ENCODE measurements around the gene MAGEA9.
"Not testable (repeated sequence)": the region's sequence is repeated elsewhere in the genome, so short reads cannot be mapped to it uniquely, and the experiment has no call there.

Gene MAGEA9

DNA sequence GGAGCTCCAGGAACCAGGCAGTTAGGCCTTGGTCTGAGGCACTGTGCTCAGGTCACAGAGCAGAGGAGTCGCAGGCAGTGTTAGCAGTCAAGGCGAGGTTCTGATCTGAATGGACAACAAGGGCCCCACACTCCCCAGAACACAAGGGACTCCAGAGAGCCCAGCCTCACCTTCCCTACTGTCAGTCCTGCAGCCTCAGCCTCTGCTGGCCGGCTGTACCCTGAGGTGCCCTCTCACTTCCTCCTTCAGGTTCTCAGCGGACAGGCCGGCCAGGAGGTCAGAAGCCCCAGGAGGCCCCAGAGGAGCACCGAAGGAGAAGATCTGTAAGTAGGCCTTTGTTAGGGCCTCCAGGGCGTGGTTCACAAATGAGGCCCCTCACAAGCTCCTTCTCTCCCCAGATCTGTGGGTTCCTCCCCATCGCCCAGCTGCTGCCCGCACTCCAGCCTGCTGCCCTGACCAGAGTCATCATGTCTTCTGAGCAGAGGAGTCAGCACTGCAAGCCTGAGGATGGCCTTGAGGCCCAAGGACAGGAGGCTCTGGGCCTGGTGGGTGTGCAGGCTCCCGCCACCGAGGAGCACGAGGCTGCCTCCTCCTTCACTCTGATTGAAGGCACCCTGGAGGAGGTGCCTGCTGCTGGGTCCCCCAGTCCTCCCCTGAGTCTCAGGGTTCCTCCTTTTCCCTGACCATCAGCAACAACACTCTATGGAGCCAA lies 26.2 kb downstream of the MAGEA9 start:
- DNase-seq = no peak

DNA sequence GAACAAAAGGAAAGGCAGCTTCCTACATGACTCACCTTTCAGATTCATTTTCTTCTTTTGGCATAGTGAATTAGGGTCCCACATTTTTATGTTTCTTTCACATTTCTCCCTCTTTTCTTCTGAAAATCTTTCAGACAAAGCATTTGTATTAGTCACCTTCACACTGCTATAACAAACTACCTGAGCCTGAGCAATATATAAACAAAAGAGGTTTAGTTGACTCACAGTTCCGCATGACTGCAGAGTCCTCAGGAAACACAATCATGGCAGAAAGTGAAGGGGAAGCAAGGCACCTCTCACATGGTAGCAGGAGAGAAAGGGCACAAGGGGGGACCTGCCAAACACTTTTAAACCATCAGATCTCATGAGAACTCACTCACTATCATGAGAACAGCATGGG lies 36.9 kb downstream of the MAGEA9 start:
- DNase-seq = no peak

DNA sequence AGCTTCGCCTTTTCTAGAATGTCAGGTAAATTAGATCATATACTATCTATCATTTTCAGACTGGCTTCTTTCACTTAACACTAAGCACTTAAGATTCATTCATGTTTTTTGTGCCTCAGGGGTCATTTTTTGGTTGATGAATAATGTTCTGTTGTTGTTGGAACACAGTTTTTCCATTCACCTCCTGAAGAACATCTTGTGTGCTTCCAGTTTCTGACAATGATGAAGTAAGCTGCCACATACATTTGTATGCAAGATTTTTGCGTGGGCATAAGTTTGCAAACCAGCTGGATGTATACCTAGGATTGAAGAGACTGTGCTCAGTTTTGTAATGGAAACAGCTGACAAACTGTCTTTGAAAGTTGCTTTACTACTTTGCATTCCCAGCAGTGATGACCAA lies 37.6 kb downstream of the MAGEA9 start:
- no peak for DNase-seq

- peak in 2 of 58 donors; percentile 0 to 1 for DNase-seq
Observed at GRCh38 chrX:149825424-149825823, 43.7 kb downstream of the MAGEA9 start.

- DNase-seq = no peak
Observed at GRCh38 chrX:149827254-149827653, 45.5 kb downstream of the MAGEA9 start.

GRCh38 chrX:149829751-149830191 lies 48.0 kb downstream of the MAGEA9 start:
- DNase-seq = no peak

DNA sequence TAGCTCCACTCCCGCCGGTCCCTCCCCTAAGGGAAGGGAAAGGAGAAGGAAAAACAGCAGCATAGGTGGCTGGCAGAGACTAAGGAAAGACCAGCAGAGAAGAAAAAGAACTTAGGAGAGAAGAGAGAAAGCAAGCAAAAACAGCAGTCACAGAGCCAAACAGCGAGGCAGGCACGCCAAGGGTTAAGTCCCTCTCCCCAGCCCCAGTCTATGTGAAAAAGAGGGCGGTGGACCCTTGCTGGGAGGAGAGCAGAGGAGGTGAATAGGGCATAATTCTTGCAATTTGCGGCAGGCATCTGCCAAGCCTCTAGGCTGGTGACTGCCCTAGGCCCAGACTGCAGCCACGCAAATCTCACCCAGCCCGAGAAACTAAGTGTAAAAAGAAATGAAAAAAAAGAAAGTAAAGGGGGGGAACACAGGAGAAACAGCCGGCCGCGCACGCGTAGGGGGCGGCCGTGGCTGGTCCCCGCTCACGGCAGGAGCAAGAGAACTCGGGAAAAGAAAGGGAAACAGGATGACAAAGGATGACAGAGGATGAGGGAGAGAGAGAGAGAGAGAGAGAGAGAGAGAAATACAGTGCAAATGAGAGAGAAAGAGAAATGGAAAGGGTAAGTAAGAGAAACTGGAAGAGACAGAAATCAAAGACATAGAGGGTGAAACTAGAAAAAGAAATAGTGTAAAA lies 48.6 kb downstream of the MAGEA9 start:
- peak in 1 of 58 donors; percentile 4 for DNase-seq

- DNase-seq = no peak
Observed at GRCh38 chrX:149831473-149831872, 49.7 kb downstream of the MAGEA9 start.

DNA sequence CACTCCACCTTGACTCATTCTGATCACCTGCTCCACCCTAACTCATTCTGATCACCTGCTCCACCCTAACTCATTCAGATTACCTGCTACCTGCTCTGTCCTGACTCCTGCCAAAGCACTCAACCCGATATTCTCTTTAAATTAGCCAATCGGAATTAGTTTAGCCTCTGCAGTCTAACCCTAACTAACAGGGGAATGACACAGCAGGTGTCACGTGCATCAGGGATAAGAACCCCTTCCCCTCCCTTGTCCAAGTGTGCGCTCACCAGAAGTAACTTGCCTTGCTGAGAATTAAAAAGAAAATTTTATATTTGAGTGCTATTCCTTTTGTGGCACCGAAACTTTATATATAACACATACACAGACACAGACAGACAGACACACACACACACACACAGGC lies 55.0 kb downstream of the MAGEA9 start:
- not testable (repeated sequence) for DNase-seq

DNA sequence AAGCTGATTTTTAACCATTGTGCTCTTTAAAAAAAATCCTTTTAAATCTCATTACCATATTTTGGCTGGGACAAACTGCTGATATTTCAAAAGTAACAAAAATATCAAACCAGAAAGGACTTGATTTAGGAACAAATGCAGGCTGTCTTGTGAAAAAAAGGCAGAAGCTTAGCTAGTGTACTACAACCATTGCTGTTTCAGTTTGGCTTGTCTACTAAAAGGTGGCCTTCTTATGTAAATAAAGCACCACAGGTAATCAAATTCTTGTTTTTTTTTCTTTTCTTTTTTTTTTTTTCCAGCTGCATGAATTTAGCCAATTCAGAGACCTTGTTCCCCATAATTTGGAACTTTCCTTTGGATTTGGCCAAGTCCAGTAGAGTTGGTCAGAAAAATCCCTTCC lies 55.4 kb downstream of the MAGEA9 start:
- DNase-seq = no peak
